IPS-15b (cell line): ENCODE measurements around the gene PRH2.

Experiments
- H3K27me3 ChIP-seq: one replicate; pipeline ENCODE4 v1.6.1; 2013; ENCODE audit warnings: low read length; ENCODE audit not compliant: control insufficient read depth, insufficient read depth
- H3K36me3 ChIP-seq: one replicate; pipeline ENCODE4 v1.6.1; 2013; ENCODE audit warnings: low read length; ENCODE audit not compliant: control insufficient read depth, insufficient read depth
- H3K4me1 ChIP-seq: one replicate; pipeline ENCODE4 v1.6.1; 2013; ENCODE audit warnings: mild to moderate bottlenecking, low read length; ENCODE audit not compliant: control insufficient read depth, insufficient read depth
- H3K4me3 ChIP-seq: one replicate; pipeline ENCODE4 v1.5.1; 2013; ENCODE audit warnings: low read depth, low read length
- H3K9ac ChIP-seq: one replicate; pipeline ENCODE4 v1.6.1; 2013; ENCODE audit warnings: low read depth, mild to moderate bottlenecking, low read length
- H3K9me3 ChIP-seq: one replicate; pipeline ENCODE4 v1.6.1; 2013; ENCODE audit warnings: mild to moderate bottlenecking, low read length; ENCODE audit not compliant: control insufficient read depth, insufficient read depth

Gene PRH2

GRCh38 chr12:10965476-10965875 lies 36.4 kb downstream of the PRH2 start:
- Histone ChIP-seq H3K36me3 (no peaks in the 10 kb centered on the region), H3K9ac (no peak overlapping the region), H3K27me3 (no peaks in the 10 kb centered on the region), H3K9me3 (no peaks in the 10 kb centered on the region), H3K4me1 (no peaks in the 10 kb centered on the region), H3K4me3 (no peak overlapping the region)

DNA sequence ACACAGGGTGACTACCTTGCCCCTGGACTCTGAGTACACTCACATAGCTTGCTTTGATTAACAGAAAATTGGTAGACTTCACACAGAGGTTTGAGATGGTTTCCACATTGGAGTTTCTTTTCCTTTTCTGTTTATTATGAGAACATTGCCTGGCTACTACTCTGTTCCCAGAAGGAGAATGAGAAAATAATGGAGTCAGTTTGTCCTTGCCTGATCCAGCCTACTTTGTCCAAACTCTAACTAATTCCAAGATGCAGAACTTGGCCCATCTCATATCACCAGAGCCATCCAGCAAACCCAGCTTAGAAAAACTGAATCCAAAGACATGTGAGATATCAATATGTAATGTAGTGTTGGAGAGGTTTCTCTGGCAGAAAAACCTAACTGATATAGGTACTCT lies 37.3 kb downstream of the PRH2 start:
- no peaks in the 10 kb centered on the region for H3K9me3 ChIP-seq
- no peak overlapping the region for H3K4me3 ChIP-seq
- H3K36me3 ChIP-seq = no peaks in the 10 kb centered on the region
- no peak overlapping the region for H3K9ac ChIP-seq
- no peaks in the 10 kb centered on the region for H3K27me3 ChIP-seq
- no peaks in the 10 kb centered on the region for H3K4me1 ChIP-seq

- no peaks in the 10 kb centered on the region for H3K4me1 ChIP-seq
- no peaks in the 10 kb centered on the region for H3K27me3 ChIP-seq
- no peaks in the 10 kb centered on the region for H3K36me3 ChIP-seq
- no peaks in the 10 kb centered on the region for H3K9me3 ChIP-seq
- H3K9ac ChIP-seq = no peak overlapping the region
- no peak overlapping the region for H3K4me3 ChIP-seq
Observed at GRCh38 chr12:10967409-10967808, 38.4 kb downstream of the PRH2 start.

DNA sequence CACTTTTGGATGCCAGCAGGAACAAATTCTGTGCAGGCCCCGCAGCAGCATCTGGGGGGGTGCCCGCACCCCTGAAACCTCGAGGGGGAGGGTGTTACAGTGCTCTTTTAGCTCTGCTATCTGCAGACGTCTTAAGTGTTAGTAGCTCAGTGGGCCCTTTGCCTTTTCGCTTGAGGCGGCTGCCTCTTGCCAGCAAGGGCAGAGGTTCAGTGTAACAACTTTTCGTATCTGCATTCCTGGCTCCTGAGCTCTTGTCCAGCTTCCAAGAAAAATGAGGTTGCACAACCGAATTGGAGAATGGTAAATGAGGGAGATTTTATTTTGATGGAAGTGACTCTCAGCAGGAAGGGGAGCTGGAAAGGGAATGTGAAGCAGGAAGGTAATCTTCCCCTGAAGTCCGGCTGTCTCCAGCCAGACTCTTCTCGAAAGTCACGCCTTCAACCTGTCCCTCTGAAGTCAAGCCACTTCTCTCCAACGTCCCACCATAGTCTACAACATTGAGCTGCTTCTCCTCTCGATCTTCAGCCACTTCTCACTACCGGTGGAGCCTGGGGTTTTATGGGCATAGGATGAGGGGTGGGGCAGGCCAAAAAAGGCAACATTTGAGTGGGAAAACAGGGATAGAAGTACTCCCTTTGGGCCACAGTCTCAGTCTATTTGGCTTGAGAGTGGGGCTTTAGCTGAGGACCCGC lies 39.9 kb downstream of the PRH2 start:
- Histone ChIP-seq H3K4me1 (no peaks in the 10 kb centered on the region), H3K9ac (no peak overlapping the region), H3K27me3 (no peaks in the 10 kb centered on the region), H3K4me3 (no peak overlapping the region), H3K36me3 (no peaks in the 10 kb centered on the region), H3K9me3 (no peaks in the 10 kb centered on the region)

DNA sequence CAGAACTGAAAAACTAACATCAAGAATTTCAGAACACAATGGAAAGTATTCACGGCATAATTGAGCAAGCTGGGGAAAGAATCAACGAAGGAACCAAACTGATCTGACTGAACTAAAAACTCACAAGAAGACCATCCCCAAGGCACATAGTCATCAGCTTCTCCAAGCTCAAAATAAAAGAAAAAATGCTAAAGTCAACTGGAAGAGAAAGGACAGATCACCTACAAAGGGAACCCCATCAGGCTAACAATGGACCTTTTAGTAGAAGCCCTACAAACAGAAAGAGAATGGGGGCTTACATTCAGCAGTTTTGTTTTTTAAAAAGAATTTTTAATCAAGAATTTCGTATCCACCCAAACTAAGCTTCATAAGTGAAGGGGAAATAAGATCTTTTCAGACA lies 45.9 kb downstream of the PRH2 start:
- Histone ChIP-seq H3K36me3 (no peaks in the 10 kb centered on the region), H3K9me3 (no peaks in the 10 kb centered on the region), H3K4me3 (no peak overlapping the region), H3K9ac (no peak overlapping the region), H3K27me3 (no peaks in the 10 kb centered on the region), H3K4me1 (peaks cover 18% of the 10 kb centered on the region)

GRCh38 chr12:10982244-10982643 lies 53.2 kb downstream of the PRH2 start:
- Histone ChIP-seq H3K9ac (no peak overlapping the region), H3K9me3 (no peaks in the 10 kb centered on the region), H3K4me1 (peaks cover 3% of the 10 kb centered on the region), H3K36me3 (no peaks in the 10 kb centered on the region), H3K27me3 (no peaks in the 10 kb centered on the region), H3K4me3 (no peak overlapping the region)
